ENCODE data around the gene ZNF234.

ZNF234 gene

GRCh38 chr19:44180968-44181367 lies 39.6 kb downstream of the ZNF234 start:
- no peak overlapping the region for H3K4me3 ChIP-seq (ENCODE audit: insufficient read depth, low read length, poor library complexity, severe bottlenecking)
- no peak overlapping the region for H3K4me2 ChIP-seq (ENCODE audit: low read depth, low read length, poor library complexity, severe bottlenecking)
- H3K27ac ChIP-seq (ENCODE audit: low read depth, low read length): no peak overlapping the region
- no peaks in the 10 kb centered on the region for H3F3A ChIP-seq (ENCODE audit: insufficient read depth)
- no peak for TF ChIP-seq CTCF (IDR thresholded peaks at IDR 0.05; ENCODE audit: insufficient read depth, low read length, poor library complexity, severe bottlenecking)
- TF ChIP-seq EZH2phosphoT487 (conservative IDR thresholded peaks at IDR 0.05; ENCODE audit: low read length): no peak
- H3K36me3 ChIP-seq (ENCODE audit: low read length): peaks cover 8% of the 10 kb centered on the region; the same call in 1 of the 2 replicates
- H3K9ac ChIP-seq (ENCODE audit: low read length): no peak overlapping the region
- H3K9me3 ChIP-seq (ENCODE audit: insufficient read depth, low read length): no peaks in the 10 kb centered on the region
- H3K79me2 ChIP-seq (ENCODE audit: insufficient read depth, low read length): no peaks in the 10 kb centered on the region
- no peak overlapping the region for H2AFZ ChIP-seq (ENCODE audit: low read depth, low read length, severe bottlenecking)
- no peaks in the 10 kb centered on the region for H3K27me3 ChIP-seq (ENCODE audit: low read length)
- no peaks in the 10 kb centered on the region for H3K9me2 ChIP-seq (replicated peaks; ENCODE audit: insufficient read depth, low read length)
- H4K20me1 ChIP-seq (ENCODE audit: low read depth, low read length): no peaks in the 10 kb centered on the region

GRCh38 chr19:44182145-44182544 lies 40.8 kb downstream of the ZNF234 start:
- Histone ChIP-seq H3K9me2 (replicated peaks; ENCODE audit: insufficient read depth, low read length) (no peaks in the 10 kb centered on the region), H4K20me1 (ENCODE audit: low read depth, low read length) (no peaks in the 10 kb centered on the region), H3K79me2 (ENCODE audit: insufficient read depth, low read length) (no peaks in the 10 kb centered on the region), H2AFZ (ENCODE audit: low read depth, low read length, severe bottlenecking) (no peak overlapping the region), H3F3A (ENCODE audit: insufficient read depth) (no peaks in the 10 kb centered on the region), H3K9ac (ENCODE audit: low read length) (no peak overlapping the region), H3K27ac (ENCODE audit: low read depth, low read length) (no peak overlapping the region), H3K36me3 (ENCODE audit: low read length) (no peaks in the 10 kb centered on the region), H3K4me2 (ENCODE audit: low read depth, low read length, poor library complexity, severe bottlenecking) (no peak overlapping the region), H3K27me3 (ENCODE audit: low read length) (no peaks in the 10 kb centered on the region), H3K9me3 (ENCODE audit: insufficient read depth, low read length) (peaks cover 3% of the 10 kb centered on the region; the same call in 1 of the 2 replicates), H3K4me3 (ENCODE audit: insufficient read depth, low read length, poor library complexity, severe bottlenecking) (no peak overlapping the region)
- TF ChIP-seq CTCF (IDR thresholded peaks at IDR 0.05; ENCODE audit: insufficient read depth, low read length, poor library complexity, severe bottlenecking) (no peak), EZH2phosphoT487 (conservative IDR thresholded peaks at IDR 0.05; ENCODE audit: low read length) (no peak)

- TF ChIP-seq EZH2phosphoT487 (conservative IDR thresholded peaks at IDR 0.05; ENCODE audit: low read length): no peak
- TF ChIP-seq CTCF (IDR thresholded peaks at IDR 0.05; ENCODE audit: insufficient read depth, low read length, poor library complexity, severe bottlenecking): no peak
- Histone ChIP-seq H4K20me1 (ENCODE audit: low read depth, low read length) (no peaks in the 10 kb centered on the region), H3K4me3 (ENCODE audit: insufficient read depth, low read length, poor library complexity, severe bottlenecking) (no peak overlapping the region), H2AFZ (ENCODE audit: low read depth, low read length, severe bottlenecking) (no peak overlapping the region), H3K27ac (ENCODE audit: low read depth, low read length) (no peak overlapping the region), H3K9me3 (ENCODE audit: insufficient read depth, low read length) (peaks cover 11% of the 10 kb centered on the region; the same call in 1 of the 2 replicates), H3K4me2 (ENCODE audit: low read depth, low read length, poor library complexity, severe bottlenecking) (no peak overlapping the region), H3K27me3 (ENCODE audit: low read length) (no peaks in the 10 kb centered on the region), H3K9me2 (replicated peaks; ENCODE audit: insufficient read depth, low read length) (no peaks in the 10 kb centered on the region), H3K79me2 (ENCODE audit: insufficient read depth, low read length) (no peaks in the 10 kb centered on the region), H3K36me3 (ENCODE audit: low read length) (peaks cover 5% of the 10 kb centered on the region; the same call in 1 of the 2 replicates), H3K9ac (ENCODE audit: low read length) (no peak overlapping the region), H3F3A (ENCODE audit: insufficient read depth) (peaks cover 3% of the 10 kb centered on the region; the same call in 1 of the 2 replicates)
These were observed 48.7 kb downstream of the ZNF234 start for GRCh38 chr19:44190020-44190419.

Measured in SU-DHL-6 (cell line).